ENCODE measurements around the gene ACSF3.

DNA sequence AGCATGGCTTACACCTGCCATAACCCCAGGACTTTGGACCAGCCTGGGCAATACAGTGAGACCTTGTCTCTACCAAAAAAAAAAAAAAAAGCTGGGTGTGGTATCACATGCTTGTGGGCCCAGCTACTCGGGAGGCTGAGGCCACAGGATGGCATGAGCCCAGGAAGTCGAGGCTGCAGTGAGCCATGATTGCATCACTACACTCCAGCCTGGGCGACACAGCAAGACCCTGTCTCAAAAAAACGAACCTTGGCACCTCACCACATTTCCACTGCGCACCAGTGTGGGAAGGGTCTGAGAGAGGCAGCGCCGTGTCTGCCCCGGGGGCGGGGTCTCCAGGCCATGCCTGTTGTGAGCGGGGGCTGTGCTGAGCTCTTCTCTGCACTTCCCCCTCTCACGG lies 6.3 kb downstream of the ACSF3 start:
- no peak for TF ChIP-seq POLR2A (IDR thresholded peaks at IDR 0.05; ENCODE audit: borderline replicate concordance, extremely low read depth, insufficient read depth, insufficient read length)
- TF ChIP-seq POLR2AphosphoS5 (IDR thresholded peaks at IDR 0.05; ENCODE audit: low read depth, low read length) = no peak
- TF ChIP-seq CEBPB (IDR thresholded peaks at IDR 0.05; ENCODE audit: low read depth) = no peak
- TF ChIP-seq, protein P1, sequence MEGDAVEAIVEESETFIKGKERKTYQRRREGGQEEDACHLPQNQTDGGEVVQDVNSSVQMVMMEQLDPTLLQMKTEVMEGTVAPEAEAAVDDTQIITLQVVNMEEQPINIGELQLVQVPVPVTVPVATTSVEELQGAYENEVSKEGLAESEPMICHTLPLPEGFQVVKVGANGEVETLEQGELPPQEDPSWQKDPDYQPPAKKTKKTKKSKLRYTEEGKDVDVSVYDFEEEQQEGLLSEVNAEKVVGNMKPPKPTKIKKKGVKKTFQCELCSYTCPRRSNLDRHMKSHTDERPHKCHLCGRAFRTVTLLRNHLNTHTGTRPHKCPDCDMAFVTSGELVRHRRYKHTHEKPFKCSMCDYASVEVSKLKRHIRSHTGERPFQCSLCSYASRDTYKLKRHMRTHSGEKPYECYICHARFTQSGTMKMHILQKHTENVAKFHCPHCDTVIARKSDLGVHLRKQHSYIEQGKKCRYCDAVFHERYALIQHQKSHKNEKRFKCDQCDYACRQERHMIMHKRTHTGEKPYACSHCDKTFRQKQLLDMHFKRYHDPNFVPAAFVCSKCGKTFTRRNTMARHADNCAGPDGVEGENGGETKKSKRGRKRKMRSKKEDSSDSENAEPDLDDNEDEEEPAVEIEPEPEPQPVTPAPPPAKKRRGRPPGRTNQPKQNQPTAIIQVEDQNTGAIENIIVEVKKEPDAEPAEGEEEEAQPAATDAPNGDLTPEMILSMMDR (IDR thresholded peaks at IDR 0.05 in 2 of 3, conservative IDR thresholded peaks at IDR 0.05 in 1 of 3; ENCODE audit: borderline replicate concordance in 1 of 3, insufficient read depth in 1 of 3, low read depth in 2 of 3, low read length in 2 of 3) = no peak
- TF ChIP-seq TCF7L2 (IDR thresholded peaks at IDR 0.05; ENCODE audit: borderline replicate concordance, extremely low read depth, insufficient read depth, insufficient read length) = no peak
- no peak for TF ChIP-seq FOSL1 (IDR thresholded peaks at IDR 0.05; ENCODE audit: low read depth)
- TF ChIP-seq, protein P2, sequence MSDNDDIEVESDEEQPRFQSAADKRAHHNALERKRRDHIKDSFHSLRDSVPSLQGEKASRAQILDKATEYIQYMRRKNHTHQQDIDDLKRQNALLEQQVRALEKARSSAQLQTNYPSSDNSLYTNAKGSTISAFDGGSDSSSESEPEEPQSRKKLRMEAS (IDR thresholded peaks at IDR 0.05) = no peak
